CD4-positive, alpha-beta T cell treated with Interleukin-15 for 1 hour (primary cell): ENCODE data around the gene OPA3.

Source experiments
- DNase-seq: peaks from one replicate; pipeline ENCODE4 v3.0.0-alpha.2; 2020

The OPA3 gene

DNA sequence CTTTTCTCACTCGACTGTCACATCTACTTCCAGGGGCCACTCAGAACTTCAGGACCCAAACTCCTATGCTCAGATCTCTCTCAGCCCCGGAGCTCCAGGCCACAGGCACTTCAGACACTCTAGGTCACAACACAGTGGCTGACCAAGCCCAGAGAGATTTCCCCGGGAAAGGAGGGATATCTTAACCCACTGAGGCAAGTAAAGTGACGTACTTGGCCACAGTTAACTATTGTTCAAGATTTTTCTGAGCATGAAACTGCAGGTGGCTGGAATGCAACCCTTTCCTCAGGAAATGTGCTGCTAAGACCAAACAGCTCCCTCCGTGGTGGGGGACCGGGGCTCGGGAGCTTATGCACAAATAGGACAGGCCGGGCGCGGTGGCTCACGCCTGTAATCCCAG lies 23.9 kb downstream of the OPA3 start:
- DNase-seq, result no peak

DNA sequence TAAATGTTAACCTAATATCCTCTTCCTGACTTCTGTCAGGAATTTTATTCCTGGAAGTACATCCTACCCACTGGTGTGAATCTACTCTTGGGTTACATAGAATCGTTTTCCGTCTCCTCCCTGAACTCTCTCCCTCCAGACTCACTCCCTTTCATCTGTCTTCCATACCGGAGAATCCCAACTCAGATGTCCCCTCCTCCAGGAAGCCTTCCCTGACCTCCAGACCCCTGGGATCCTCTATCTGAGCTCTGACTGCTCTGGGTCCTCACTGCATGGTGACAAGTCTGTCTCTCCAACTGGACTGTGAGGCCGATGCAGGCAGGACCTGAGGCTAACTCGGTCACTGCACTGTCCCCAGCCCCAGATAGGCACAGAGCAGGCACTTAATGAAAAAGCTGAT lies 24.6 kb downstream of the OPA3 start:
- no peak for DNase-seq

DNA sequence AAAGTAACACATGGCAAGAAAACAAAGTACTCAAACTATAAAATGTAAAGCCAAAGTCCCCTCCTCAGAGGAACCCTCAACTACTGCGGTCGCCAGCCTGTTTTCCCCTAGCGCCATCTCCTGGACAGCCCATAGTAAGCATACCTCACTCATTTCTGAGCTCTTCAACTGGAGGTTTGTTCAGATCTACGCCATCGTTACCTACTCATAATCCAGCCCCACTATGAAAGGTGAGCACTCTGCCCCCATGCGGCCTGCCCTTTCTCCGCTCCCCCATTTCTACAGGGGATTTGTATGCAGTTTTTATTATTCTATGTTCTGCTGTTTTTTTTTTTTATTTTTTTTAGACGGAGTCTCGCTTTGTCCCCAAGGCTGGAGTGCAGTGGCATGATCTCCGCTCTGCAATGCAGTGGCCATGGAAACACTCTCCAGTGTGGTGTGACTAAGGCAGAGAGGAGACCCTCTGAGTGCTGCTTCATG lies 26.2 kb downstream of the OPA3 start:
- DNase-seq, result peak; percentile 79

DNA sequence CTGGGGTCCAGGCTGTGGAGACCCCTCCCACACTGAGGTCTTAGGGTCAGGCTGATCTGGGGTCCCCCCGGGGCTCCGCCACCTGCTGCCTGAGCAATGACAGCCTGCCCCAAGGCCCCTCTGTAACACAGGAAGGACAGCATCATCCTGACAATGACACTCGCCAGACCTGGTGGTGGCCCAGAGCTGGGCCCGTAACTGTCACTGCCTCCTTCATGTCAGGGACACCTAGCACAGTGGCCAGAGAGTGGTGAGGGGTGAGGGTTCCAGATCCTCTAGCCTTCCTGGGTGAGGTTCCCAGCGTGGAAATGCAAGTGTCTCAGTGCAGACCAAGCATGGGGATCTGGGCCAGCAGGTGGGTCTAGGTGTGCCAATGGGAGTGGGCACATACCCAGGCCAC lies 27.8 kb downstream of the OPA3 start:
- DNase-seq, result no peak

DNA sequence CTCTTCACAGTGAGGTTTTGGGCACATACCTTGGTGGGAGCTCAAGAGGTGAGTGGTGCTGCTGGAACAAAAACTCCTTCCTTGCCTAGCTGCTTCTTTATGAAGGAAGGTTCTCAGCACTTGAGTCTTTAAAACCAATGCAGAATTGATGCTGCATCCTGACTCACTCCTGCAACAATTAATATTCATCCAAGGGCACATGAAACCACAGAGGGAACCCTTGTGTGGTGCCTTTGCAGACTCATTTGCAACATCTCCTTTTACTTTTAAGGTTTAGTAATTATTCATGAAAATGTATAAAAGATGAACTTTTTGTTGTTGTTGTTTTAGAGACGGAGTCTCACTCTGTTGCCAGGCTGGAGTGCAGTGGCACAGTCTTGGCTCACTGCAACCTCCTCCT lies 30.1 kb downstream of the OPA3 start:
- DNase-seq, result no peak

DNA sequence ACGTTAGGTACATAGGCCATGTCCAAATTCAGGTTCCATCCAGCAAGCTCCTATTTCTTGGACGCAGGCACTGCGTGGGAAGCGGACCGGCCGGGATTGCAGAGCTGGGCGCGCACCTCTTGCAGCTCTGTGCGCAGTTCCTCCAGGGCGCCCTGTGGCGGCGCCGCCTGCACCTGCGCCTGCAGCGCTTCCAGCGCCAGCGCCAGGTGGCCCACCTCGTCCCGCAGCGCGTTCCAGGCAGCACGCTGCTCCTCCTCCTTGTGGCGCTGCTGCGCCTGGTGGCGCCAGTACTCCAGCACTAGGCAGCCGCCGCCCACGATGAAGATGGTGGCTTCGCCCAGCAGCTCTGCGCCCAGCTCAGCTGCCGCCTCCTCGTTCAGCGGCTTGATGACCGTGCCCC lies 31.1 kb downstream of the OPA3 start:
- DNase-seq, result no peak

DNA sequence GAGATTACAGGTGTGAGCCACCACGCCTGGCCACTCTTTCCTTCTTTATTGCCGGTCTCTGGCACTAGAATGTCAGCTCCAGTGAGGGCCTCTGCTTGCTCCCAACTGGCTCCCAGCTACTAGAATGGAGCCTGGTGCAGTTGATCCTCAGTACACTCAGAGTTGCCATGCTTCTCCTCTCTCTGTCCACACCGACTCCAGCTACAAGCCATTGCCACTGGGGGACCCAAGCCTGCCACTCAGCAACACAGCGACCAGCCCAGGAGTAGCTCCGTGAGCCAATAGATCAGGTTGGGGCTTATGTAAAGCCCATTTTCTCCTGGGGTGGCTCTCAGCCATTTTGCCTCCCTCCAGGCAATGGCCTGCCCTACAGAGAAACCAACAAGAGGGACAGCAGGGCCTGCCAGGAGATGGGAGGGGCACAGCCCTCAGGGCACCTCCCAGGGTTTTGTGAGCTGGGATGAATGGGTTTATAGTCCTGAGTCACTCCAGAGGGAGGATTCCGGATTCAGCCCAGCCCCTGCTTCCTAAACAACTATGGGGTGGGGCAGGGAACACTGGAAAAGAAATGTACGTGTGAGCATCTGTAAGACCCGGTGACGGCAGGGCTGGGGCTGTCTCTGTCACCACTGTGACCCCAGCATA lies 36.5 kb downstream of the OPA3 start:
- no peak for DNase-seq

DNA sequence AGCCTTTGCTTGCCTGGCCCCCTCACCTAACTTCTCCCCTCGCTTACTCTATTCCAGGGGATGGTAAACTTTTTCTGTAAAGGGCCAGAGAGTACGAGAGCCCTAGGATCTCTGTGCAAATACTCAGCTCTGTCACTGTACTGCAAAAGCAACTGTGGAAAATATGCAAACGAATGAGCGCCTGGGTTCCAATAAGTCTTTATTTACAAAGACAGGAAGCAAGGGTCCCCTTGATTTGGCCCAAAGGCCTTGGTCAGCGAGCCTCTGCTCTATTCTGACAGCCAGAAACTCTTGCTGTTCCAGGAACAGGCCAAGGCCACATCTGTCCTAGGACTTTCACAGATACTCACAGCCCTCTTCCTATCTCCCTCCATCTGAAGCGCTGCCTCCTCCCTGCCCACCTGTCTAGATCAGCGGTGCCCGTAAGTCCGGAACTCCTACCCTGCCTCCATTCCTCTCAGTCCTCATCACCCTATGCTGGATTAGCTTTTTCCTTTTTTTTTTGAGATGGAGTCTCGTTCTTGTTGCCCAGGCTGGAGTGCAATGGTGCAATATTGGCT lies 37.3 kb downstream of the OPA3 start:
- no peak for DNase-seq

DNA sequence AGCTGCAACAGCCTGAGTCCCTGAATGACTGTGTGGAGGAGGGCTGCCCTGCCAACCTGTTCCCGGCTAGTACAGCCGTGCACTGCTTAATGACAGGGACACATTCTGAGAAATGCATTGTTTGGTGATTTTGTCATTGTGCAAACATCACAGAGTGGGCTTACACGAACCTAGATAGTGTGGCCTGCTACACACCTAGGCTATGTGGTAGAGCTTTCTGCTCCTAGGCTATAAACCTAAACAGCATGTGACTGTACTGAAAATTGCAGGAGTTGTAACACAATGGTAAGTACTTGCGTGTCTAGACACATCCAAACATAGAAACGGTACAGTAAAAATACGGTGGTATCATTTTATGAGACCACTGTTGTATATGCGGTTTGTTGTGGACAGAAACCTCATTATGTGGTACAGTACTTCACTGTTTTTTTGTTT lies 42.4 kb downstream of the OPA3 start:
- DNase-seq, result no peak

DNA sequence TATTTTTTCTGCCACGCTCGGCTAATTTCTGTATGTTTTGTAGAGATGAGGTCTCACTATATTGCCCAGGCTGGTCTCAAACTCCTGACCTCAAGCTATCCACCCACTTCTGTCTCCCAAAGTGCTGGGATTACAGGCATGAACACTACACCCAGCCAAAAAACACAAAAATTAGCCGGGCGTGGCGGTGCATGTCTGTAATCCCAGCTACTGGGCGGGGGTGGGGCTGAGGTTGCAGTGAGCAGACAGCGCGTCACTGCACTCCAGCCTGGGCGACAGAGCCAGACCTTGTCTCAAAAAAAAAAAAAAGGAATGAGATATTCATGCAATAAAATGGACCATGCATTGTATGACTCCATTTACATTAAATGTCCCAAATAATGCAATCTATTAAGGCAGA lies 45.1 kb downstream of the OPA3 start:
- no peak for DNase-seq

DNA sequence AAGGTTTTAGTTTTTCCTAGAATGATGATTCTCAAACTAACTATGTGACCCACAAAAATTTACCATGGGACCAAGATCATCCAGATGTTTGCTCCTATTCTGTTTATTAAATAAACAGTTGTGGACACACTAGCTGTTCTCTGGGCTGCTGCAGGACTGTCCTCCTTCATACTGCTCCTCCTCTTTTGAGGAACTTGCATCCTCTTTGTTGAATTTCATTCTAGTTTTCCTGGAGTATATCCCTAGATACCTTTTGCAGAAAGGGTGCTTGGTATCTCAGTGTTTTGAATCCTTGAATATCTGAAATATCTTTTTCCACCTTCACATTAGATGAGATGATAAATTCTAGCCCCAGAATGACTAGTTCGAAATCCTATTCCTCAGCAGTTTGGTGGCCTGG lies 53.3 kb downstream of the OPA3 start:
- DNase-seq, result no peak

DNA sequence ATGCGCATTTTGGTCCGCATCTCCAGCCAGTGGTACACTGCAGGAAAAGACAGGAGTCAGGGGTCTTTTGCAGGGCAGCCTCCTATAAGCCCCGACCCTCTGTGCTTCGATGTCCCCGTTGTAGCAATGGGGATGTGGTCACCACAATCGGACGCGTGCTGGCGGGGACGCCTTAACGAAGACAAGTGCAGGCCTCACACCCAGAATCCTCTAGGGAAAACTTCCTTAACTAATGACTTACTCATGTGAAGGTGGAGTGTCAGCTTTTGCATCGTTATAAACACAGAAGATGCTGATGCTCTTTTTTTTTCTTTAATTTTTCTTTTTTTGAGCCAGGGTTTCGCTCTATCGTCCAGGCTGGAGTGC lies 55.2 kb downstream of the OPA3 start:
- DNase-seq, result no peak

DNA sequence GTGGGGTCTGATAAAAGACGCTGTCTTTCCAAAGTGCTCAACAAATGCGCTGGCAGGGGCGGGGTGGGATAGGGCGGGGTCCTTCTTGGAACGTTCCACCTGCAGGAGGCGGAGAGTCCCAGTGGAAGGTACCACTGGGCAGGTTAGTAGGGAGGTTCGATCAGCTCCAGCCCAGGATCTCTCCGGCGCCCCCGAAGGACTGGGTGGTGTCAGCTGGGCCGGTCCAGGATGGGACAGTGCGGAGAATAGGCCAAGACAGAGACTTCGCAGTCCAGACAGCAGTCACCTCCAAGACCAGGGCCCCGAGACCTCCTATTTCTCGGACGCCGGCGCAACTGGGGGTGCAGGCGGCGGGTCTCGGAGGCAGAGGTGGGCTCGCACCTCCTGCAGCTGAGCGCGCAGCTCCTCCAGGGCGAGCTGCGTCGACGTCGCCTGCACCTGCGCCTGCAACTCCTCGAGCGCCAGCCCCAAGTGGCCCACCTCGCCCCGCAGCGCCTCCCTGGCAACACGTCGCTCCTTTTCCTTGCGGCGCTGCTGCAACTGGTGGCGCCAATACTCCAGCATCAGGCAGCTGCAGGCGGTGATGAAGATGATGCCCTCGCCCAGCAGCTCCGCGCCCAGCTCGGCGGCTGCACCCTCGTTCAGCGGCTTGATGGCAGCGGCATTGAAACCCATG lies 55.7 kb downstream of the OPA3 start:
- no peak for DNase-seq

DNA sequence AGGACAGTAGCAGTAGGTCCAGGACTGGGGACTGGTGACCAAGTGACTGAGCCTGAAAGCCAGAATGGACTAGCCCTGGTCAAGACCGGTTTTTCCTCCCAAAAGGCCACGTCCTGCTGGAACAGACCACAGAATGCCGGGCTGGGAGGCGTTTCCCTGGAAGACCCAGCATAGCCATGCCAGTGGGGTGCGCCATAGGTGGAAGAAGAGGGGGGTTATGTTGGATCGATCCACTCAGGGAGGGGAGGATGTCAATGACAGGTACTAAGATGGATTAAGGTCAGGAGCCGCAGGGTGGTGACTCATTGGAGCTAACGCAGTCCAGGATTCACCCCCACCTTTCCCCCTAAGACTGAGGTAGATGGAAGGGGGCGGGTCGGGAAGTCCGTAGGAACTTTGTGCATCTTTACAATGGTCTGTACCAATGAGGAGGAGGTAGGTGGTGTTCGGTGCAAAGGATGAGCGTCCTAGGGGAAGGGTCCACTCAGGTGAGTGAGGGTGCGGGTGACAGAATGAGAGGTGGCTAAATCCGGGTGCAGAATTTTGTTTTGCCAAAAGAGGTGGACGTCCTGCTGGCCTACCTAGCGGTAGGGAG lies 56.4 kb downstream of the OPA3 start:
- DNase-seq, result no peak

DNA sequence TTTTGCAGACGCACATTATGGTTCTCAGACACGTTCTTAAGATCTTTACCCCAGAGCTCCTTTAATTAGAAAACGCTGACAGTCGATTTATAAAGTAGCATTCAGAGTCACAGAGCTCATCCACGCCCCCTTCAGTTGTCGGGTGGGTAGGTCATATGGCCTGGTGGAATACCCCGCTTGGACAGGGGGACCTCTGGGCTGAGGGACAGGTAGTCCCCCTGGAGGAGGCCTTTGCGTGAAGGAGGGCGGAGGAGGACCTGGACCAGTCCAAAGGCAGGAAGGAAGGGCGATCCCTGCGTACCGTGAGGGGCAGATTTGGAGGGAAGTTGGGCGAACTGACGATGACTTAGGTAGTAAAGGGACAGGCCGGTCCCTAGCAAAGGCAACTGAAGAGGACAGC lies 56.9 kb downstream of the OPA3 start:
- no peak for DNase-seq

DNA sequence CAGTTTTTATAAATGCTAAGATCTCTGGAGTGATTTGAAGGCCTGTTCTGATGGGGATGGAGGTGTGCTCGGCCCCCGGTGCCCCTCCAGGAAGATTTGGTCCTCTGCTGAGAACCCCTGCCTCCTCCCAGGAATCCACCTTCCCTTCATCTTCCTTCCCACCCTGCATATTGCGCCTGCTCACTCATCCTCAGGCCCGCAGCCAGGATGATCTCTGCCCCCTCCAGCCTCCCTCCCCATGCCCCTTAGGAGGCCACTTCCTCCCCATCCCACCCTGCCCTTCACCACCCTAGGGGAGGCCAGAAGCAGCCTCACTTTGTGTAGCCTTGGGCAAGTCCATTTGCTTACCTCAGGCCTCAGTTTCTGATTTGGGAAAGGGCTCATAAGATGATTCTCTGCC lies 57.6 kb downstream of the OPA3 start:
- no peak for DNase-seq

DNA sequence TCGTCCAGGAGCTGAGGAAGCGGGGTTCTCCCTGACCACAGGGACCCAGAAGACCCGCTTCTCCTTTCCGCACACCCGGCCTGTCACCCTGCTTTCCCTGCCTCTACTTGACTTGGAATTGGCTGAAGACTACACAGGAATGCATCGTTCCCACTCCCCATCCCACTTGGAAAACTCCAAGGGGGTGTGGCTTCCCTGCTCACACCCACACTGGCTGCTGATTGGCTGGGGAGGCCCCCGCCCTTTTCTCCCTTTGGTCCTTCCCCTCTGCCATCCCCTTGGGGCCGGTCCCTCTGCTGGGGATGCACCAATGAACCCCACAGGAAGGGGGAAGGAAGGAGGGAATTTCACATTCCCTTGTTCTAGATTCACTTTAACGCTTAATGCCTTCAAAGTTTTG lies 58.5 kb downstream of the OPA3 start:
- DNase-seq, result no peak

DNA sequence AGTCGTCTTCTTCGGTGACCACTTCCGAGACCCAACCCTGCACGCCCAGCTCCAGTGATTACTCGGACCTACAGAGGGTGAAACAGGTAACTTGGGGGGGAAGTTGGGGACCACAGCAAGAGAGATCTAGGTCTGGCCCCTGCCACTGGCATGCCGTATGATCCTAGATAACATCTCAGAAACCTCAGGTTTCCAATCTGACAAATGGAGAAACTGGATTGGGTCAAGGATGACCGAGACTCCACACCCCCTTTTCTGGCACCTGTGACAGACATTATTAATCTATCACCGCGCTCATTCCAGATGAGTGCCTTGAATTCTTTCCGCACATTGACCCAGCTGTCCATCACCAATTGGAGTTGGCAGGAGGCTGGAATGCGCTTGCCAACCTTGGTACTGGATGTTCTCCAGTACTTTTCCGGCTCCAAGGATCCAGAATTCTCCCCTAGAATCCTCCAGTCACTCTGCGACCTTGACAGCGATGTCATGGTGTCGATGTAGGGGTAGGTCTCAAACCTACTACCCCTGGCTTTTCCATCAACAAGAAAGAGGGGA lies 60.0 kb downstream of the OPA3 start:
- DNase-seq, result no peak

DNA sequence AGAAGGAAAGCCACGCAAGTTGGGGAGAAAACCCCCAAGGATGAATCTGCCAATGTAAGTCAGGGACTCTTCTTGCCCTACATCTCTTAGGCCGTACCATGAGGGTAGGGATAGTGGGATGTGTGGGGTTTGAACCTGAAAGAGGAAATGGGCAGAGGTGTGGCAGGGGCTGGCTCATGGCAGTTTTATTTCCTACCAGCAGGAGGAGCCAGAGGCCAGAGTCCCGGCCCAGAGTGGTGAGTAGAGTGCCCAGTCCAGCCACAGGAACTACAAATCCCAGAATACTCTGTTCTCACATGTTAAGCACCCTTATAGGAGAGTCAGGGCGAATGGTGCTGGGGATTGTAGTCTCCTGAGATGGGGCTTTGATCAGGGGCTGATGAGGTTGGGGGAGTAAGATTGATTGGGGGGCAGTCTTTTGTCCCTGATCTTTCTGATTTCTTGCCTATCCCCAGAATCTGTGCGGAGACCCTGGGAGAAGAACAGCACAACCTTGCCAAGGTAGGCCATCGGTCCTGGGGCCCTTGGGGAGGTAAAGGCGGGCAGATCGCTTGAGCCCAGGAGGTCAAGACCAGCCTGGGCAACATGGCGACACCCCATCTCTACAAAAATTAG lies 60.9 kb downstream of the OPA3 start:
- DNase-seq, result peak; percentile 86

DNA sequence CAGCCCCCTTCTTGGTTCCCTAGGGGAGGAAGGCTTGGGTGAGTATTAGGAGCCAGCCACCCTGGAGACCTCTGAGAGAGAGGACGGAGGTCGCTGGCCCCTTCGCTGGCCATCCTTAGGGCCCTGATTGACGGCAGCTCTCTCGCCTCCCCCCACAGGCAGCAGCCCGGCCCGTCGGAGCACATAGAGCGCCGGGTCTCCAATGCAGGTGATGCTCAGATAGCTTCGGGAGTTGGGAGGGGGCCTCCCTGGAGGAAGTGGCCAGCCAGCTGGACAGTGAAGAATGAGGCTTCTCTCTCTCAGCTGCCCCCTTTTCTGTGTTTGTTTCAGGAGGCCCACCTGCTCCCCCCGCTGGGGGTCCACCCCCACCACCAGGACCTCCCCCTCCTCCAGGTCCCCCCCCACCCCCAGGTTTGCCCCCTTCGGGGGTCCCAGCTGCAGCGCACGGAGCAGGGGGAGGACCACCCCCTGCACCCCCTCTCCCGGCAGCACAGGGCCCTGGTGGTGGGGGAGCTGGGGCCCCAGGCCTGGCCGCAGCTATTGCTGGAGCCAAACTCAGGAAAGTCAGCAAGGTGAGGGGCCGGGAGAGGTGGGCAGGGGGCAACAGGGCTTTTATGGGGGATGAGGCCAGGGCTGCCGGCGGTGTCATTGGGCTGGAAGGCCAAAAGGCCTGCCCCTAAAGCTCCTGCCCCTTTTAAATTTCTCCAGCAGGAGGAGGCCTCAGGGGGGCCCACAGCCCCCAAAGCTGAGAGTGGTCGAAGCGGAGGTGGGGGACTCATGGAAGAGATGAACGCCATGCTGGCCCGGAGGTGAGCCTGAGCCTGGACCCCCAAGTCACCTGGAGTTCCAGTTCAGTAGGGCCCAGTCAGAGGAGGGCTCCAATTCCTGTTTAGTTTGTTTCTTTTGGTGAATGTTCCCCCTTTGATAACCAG lies 62.3 kb downstream of the OPA3 start:
- DNase-seq, result no peak

DNA sequence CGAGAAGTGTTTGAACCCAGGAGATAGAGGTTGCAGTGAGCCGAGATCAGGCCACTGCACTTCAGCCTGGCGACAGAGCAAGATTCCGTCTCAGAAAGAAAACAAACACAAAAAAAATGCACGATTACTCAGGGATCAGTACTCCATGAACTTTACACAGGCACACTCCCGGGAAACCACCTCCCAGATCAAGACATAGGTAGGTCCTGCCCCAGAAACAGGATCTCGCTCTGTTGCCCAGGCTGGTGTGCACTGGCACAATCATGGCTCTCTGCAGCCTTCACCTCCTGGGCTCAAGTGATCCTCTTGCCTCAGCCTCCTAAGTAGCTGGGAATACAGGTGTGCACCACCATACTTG lies 66.2 kb downstream of the OPA3 start:
- DNase-seq, result no peak
